GM12872 (cell line): Measurements from ENCODE around the gene CPA1.

Source experiments
- TF ChIP-seq, protein P1 (sequence below): IDR thresholded peaks from 3 replicates; pipeline ENCODE4 v1.5.1; 2011; ENCODE audit warnings: low read depth, mild to moderate bottlenecking, low read length, moderate library complexity; ENCODE audit not compliant: insufficient read depth

The CPA1 gene

DNA sequence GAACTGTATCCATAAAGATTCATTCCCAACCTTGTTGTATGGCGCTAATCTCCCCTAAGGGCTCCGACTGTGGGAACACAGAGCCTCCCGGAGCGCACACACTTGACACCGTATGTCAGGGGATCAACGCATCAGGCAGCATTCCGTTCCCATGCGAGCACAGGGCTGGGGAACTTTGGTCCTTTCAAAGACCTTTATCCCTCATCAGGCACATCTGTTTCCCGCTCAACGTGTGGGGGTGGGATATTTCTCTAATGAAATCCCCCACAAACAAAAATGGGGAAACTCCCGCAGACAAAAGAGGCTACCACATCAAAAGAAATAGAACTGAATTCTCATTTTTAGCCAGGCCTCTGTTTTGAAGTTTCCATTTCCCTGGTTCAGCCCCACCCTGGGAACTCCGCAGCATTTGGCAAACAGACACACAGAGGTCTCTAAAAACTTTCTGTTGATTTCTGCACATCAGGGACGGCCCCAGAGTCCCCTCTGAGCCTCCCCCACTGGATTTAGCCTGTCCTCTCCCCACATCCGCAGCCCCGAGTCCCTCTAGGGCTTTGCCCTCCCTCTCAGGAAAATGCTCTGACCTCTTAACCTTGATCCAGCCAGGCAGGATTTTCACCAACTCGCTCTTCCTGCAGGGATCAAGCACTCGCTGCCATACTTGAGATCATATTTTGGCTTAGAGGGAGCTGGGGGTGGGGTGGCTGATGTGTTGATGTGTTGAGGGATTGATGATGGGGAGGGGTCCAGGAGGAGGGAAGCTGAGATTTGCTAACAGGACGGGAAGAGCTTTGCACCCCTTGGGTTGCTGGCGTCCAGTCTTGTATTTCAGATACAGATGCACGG, 29.1 kb upstream of the CPA1 start:
- TF ChIP-seq, protein P1, sequence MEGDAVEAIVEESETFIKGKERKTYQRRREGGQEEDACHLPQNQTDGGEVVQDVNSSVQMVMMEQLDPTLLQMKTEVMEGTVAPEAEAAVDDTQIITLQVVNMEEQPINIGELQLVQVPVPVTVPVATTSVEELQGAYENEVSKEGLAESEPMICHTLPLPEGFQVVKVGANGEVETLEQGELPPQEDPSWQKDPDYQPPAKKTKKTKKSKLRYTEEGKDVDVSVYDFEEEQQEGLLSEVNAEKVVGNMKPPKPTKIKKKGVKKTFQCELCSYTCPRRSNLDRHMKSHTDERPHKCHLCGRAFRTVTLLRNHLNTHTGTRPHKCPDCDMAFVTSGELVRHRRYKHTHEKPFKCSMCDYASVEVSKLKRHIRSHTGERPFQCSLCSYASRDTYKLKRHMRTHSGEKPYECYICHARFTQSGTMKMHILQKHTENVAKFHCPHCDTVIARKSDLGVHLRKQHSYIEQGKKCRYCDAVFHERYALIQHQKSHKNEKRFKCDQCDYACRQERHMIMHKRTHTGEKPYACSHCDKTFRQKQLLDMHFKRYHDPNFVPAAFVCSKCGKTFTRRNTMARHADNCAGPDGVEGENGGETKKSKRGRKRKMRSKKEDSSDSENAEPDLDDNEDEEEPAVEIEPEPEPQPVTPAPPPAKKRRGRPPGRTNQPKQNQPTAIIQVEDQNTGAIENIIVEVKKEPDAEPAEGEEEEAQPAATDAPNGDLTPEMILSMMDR = no peak

DNA sequence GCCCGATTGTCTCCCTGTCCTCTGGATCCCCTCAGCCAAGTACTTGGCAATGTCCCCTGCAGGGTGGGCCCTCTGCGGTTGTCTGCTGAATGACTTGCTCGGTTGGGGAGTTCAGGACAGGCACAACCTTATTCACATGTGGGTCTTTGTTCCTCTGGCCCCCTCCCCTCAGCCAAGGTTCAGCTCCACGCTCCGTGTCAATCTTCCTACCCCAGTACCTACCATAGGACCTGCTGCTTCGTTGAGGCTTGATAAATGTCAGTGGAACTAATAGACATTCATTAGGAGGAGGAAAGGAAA, 28.6 kb upstream of the CPA1 start:
- TF ChIP-seq, protein P1 = no peak

DNA sequence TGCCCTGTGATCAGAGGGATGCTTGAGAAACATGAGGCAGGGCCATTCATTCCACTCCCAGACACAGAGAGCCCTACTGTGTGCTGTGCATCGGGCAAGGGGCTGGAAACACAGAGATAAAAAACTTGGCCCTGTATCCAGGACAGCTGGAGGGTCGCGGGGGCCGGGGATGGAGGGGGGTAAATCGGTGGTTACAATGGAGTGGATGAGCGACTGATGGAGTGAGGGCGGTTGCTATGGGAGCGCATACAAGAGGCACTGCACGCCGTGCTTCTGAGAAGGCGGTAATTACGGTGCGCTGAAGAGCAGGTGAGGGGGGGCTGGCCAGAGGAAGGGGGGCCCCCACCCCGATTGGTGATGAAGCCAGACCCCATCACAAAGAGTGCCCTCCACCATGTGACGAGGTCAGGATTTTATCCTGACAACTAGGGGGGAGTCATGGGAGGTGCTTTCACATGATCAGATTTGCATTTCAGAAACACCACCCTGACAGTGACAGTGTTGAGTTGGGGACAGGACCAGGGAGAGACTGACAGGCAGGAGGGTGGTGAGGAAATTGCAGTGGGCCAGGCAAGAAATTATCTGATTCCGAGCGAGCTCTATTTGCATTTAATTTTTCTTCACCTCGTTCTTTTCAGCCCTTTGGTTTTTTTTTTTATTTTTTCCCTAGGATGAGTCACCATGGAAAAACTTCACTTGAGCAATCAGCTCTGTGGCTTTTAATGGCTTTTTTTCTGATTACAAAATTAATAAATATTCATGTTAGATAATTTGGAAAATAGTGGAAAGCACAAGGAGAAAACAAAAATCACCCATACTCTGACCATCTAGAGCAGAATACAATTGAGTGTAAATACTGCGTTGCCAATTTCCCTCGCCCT, 27.9 kb upstream of the CPA1 start:
- TF ChIP-seq, protein P1 = no peak

DNA sequence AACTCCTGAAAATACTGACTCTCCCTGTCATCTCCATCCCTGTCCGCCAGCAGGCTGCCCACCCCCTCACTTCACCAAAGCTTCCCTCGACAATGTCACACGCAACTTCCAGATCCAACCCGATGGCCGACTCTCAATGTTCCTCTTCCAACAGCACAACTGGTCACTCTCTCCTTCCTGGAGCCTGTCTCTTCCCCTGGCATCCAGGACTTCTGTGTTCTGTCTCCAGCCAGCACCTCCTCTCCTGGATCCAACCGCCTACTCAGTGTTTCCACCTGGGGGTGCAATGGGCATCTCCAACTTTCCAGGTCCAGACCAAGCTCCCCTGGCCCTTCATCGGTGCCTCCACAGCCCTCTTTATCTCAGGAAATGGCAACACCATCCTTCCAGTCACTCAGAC, 27.1 kb upstream of the CPA1 start:
- TF ChIP-seq, protein P1 = no peak

DNA sequence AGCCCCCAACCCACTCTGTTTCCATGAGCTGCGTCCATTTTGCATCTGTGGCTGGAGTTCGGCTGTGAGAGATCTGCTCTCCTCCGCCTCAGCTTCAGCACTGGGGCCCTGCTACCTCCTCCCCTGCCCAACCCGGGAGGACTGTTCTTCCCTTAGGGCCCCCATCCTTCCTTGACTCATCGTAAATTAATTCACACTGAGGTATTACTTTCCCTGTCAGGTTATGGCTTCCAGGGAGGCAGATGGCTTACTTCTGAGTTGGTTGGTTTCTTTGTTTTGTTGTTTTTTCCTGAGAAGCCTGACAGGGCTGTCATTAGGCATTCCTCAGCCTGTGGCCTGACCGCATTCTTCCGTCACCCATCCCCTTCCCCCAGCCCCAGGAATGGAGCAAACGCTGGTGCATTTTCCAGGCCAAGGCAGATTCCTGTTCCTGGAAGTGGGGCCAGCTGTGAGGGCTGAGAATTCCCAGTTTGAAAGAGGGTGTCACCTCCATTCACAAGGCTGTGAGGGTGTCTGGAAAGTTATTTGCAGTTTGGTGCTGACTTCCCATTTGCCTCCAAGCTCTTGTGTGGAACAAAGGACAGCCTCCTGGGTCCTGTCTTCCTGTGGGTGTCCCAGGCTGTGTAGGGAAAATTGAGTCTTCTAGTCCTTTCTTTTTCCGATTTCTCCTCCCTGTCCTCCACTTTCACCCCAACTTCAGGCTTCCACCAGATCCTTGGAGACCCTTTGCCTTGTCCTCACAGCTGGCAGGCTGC, 24.0 kb upstream of the CPA1 start:
- TF ChIP-seq, protein P1 = no peak

DNA sequence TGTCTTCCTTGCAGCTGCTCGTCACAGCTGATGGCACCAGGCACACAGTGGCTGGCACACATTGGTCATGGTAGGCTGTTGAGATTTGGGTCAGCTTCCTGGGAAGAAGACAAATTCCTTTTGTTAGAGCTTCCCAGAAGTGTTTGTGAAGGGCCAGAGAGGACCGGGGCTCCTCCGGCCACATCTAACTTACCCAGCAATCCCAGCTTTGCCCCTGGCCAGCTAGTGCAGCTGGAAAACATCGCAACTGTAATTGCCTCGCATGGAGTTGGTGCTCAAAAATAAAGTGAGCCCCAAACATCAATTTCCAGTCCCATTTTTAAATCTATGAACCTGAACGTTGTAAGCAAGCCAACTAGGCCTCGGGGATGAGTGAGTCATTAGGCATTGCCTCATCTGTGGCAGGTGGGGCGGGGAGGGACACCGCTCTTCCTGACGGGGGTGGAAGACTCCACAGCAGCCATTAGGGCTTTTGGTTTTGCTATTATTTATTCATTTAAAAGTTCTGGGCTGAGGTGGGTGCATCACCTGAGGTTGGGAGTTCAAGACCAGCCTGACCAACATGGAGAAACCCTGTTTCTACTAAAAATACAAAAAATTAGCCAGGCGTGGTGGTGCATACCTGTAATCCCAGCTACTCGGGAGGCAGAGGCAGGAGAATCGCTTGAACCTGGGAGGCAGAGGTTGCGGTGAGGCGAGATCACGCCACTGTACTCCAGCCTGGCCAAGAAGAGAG, 23.2 kb upstream of the CPA1 start:
- TF ChIP-seq, protein P1 = no peak
